GM19240 (cell line): Measurements from ENCODE around the gene HS2ST1.
"Not testable (repeated sequence)": the region's sequence is repeated elsewhere in the genome, so short reads cannot be mapped to it uniquely, and the experiment has no call there.

ENCODE experiments used
- DNase-seq: peaks from one replicate; pipeline ENCODE4 v3.0.0; 2011; ENCODE audit warnings: low spot score; ENCODE audit not compliant: insufficient read length

HS2ST1 gene

DNA sequence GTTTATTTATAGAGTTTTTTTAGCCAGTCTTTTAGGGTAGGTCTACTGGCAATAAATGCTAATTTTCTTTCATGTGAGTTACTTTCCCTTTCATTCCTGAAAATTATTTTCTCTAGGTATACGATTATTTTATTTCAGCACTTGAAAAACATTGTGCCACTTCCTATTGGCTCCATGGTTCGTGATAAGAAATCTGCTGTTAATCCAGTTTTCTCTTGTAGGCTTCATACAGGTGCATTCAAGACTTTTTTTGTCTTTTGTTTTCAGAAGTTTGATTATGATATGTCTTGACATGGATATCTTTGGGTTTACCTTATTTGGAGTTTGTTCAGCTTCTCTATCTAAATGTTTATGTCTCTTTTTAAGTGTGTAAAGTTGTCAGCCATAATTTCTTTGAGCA lies 148.3 kb downstream of the HS2ST1 start:
- no peak for DNase-seq

- DNase-seq: no peak
Measured at GRCh38 chr1:87064309-87064708, 149.9 kb downstream of the HS2ST1 start.

- no peak for DNase-seq
Measured at GRCh38 chr1:87064986-87065385, 150.6 kb downstream of the HS2ST1 start.

- not testable (repeated sequence) for DNase-seq
Measured at GRCh38 chr1:87066708-87067107, 152.3 kb downstream of the HS2ST1 start.

GRCh38 chr1:87072411-87072810 lies 158.0 kb downstream of the HS2ST1 start:
- DNase-seq: no peak

DNA sequence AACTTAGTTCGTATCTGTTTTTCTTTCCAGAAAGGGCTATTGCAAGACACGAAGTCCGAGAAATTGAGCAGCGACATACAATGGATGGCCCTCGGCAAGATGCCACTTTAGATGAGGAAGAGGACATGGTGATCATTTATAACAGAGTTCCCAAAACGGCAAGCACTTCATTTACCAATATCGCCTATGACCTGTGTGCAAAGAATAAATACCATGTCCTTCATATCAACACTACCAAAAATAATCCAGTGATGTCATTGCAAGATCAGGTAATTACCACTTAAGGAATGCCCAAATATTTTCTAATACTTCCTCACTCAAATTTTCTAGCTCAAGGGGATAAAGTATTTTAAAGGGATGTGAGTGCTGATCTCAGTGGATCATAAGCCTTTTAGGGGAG lies 158.5 kb downstream of the HS2ST1 start:
- no peak for DNase-seq

DNA sequence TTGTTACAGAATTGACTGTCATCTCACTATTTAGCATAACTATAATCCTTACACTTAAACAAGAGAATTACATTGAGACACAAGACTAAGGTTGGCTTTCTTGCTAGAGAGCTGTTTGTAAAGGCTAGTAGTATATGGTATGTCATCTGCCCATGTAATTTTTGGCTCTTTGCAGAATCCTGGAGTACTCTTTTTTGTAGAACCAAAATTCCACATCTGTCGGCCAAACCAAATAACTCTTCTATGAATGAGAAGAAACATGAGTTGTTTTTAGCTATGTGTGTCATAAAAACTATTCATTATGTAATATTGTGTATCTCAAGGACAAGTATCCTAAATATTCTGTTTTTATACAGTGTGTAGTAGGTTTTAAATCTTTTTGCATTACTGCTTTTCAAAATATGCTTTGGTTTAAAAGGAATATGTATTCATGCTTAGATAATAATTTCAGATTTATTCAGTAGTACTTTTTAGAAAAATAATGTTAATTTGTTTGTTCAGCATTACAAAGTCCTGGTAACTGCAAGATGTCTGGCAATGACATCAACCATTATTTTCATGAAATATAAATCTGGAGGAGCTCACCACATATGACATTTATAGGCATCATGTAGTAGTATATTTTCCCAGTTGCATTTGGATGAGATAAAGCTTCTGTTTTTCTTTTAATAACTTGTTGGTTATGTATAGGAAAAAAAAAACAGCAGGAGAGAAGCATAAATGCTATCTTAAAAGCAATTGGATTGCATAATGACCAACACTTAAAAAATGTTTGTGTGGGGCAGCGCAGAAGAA lies 159.8 kb downstream of the HS2ST1 start:
- no peak for DNase-seq

GRCh38 chr1:87077959-87078639 lies 163.7 kb downstream of the HS2ST1 start:
- DNase-seq: no peak

- DNase-seq: no peak
Measured at GRCh38 chr1:87084244-87084836, 169.9 kb downstream of the HS2ST1 start.

DNA sequence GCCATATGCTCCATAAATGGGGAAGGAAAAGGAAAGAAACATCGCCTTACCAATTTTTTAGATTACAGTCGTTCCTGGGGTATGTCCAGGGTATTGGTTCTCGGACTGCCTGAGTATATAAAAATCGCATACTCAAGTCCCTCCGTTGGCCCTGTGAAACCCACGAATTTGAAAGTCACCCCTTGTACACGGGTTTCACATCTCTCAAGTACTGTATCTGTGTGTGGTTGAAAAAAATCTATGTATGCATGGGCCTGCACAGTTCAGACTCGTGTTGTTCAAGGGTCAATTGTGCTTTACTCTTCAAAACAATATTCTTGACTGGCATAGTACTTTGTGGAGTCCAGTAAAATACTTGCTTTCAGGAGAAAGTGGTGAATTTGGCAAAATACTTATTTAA lies 171.7 kb downstream of the HS2ST1 start:
- no peak for DNase-seq

GRCh38 chr1:87089070-87089736 lies 174.8 kb downstream of the HS2ST1 start:
- no peak for DNase-seq

DNA sequence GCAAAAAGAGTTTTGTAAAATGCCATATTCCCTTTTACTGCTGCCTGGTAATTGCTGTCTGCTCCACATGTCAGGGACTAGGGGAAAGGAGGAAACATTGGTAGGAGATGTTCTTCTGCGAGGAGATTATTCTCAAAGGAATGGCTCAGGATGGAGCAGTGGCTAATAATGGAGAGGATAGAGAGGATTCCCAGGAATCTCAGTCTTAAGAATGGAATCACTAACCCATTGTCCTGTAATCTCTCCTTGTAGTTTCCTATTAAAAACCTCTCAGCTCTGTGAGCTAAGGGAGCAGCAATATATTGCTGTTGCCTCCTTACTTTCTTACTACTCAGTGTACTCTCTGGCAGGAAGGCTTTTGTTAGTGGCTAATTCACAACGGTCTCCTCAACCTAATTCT lies 175.4 kb downstream of the HS2ST1 start:
- no peak for DNase-seq

- DNase-seq: no peak
Measured at GRCh38 chr1:87091425-87091824, 177.0 kb downstream of the HS2ST1 start.

GRCh38 chr1:87092846-87093245 lies 178.4 kb downstream of the HS2ST1 start:
- no peak for DNase-seq

DNA sequence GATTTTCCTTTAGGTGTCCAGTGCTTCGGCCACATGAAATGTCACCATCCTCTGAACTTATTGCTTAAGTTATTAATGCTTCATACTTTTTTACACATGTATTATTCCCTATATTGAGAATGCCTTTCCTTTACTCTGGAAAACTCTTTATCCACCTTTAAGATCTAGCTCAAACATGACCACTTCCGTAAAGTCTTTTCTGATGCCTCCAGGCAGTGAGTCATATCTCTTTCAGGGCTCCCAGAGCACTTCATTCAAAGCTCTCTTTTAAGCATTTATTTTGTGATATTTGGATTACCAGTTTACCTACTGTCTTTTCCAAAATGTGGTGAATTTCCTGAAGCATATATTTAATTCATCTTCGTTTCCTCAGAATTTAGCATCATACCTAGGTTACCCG lies 178.9 kb downstream of the HS2ST1 start:
- DNase-seq: no peak

DNA sequence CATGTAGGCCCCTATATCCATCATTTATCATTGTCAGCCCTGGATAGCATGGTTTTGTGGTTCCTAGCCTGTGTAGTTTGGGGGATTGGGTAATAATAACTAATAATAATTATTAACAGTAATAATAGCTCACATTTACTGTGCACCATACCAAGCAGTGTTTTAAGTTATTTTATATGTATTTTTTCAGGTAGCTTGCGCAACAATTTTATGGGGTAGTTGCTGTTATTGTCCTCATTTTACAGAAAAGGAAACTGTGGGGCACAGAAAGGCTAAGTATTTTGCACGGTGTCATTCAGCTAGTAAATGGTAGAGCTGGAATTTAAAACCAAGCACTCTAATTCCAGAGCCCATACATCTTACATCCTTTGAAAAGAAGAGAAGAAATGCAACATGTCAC lies 179.8 kb downstream of the HS2ST1 start:
- no peak for DNase-seq

- no peak for DNase-seq
Measured at GRCh38 chr1:87100271-87100670, 185.8 kb downstream of the HS2ST1 start.

DNA sequence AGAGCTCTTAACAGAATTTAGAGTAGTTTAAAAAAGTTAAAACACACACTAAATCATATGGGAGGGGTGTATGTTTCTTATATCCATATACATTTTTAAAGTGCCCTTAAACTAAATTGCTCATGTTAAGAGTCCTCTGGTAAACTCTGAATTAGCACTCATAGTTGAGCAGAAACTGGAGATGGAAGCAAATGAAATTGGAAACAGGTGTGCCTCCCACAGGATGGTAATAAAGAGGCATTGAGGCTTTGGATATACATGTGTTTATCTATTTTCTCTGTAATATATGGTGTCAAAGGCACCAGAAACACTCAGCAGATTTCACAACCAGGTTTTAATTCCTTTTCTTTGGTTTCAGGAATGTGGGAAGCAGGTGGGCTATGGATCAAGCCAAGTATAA lies 188.6 kb downstream of the HS2ST1 start:
- no peak for DNase-seq

DNA sequence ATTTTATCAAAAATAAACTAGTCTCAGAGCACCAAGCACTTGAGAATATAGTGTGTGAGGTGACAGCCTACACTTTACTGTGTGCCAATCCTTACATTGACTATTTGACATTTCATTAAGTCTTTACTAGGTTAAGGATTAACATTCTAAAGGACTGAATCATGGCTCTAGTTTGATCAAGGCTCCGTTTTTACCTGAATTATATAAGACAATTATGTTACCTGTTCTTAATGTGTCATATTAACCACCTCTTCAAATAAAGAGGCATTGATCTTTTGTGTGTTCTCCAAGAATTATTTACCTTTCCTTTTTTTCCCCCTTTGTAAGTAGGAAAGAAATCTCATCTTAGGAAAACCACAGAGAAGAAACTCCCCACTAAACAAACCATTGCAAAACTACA lies 189.7 kb downstream of the HS2ST1 start:
- DNase-seq: no peak

GRCh38 chr1:87104945-87105344 lies 190.5 kb downstream of the HS2ST1 start:
- DNase-seq: no peak

- DNase-seq: no peak
Measured at GRCh38 chr1:87106144-87106543, 191.7 kb downstream of the HS2ST1 start.

GRCh38 chr1:87106867-87107266 lies 192.4 kb downstream of the HS2ST1 start:
- no peak for DNase-seq
